GM18505 (cell line): ENCODE data around the gene IZUMO1.
"Not testable (repeated sequence)": the region's sequence is repeated elsewhere in the genome, so short reads cannot be mapped to it uniquely, and the experiment has no call there.

Experiments used
- ATAC-seq: cut with Tn5 transposase; IDR thresholded peaks from one replicate; pipeline ENCODE4 v1.9.1; 2021; ENCODE audit not compliant: unreplicated experiment
- POLR2A ChIP-seq: IDR thresholded peaks from 4 replicates; pipeline ENCODE4 v1.6.1; 2011; ENCODE audit warnings: borderline replicate concordance; ENCODE audit not compliant: insufficient read depth, insufficient read length; ENCODE audit errors: extremely low read depth

The IZUMO1 gene

GRCh38 chr19:48770734-48771472 lies 24.2 kb upstream of the IZUMO1 start:
- ATAC-seq, result no peak
- TF ChIP-seq POLR2A, result no peak

GRCh38 chr19:48770266-48770665 lies 23.6 kb upstream of the IZUMO1 start:
- no peak for ATAC-seq
- no peak for TF ChIP-seq POLR2A

GRCh38 chr19:48768994-48769713 lies 22.4 kb upstream of the IZUMO1 start:
- ATAC-seq, result no peak
- no peak for TF ChIP-seq POLR2A

- not testable (repeated sequence) for ATAC-seq
Measured at GRCh38 chr19:48768171-48768753, 21.6 kb upstream of the IZUMO1 start.

- ATAC-seq, result not testable (repeated sequence)
Measured at GRCh38 chr19:48765816-48766215, 19.1 kb upstream of the IZUMO1 start.

- ATAC-seq, result no peak
- TF ChIP-seq POLR2A, result no peak
Measured at GRCh38 chr19:48760504-48761205, 13.9 kb upstream of the IZUMO1 start.

GRCh38 chr19:48757741-48758144 lies 11.0 kb upstream of the IZUMO1 start:
- no peak for TF ChIP-seq POLR2A
- ATAC-seq, result no peak

GRCh38 chr19:48757089-48757675 lies 10.5 kb upstream of the IZUMO1 start:
- TF ChIP-seq POLR2A, result no peak
- ATAC-seq, result no peak

- ATAC-seq, result no peak
- no peak for TF ChIP-seq POLR2A
Measured at GRCh38 chr19:48756686-48757085, 10.0 kb upstream of the IZUMO1 start.

- no peak for ATAC-seq
- no peak for TF ChIP-seq POLR2A
Measured at GRCh38 chr19:48756212-48756611, 9.5 kb upstream of the IZUMO1 start.

GRCh38 chr19:48755787-48756186 lies 9.1 kb upstream of the IZUMO1 start:
- ATAC-seq, result no peak
- no peak for TF ChIP-seq POLR2A

GRCh38 chr19:48755084-48755641 lies 8.5 kb upstream of the IZUMO1 start, which contains the start of gene FGF21:
Gene FGF21, plus strand, starts transcription at chr19:48755524. Its CDS starts 713 bp downstream, at chr19:48756237.
- TF ChIP-seq POLR2A, result no peak
- no peak for ATAC-seq
